DND-41 (cell line): ENCODE results near the gene COQ3.

ENCODE experiments used
- EZH2 ChIP-seq: IDR thresholded peaks from 3 replicates; pipeline ENCODE4 v1.6.1; 2012; ENCODE audit warnings: borderline replicate concordance, low read depth, mild to moderate bottlenecking, moderate library complexity, low read length, inconsistent platforms; ENCODE audit not compliant: severe bottlenecking
- TF ChIP-seq, protein P1 (sequence below): IDR thresholded peaks from 2 replicates; pipeline ENCODE4 v1.5.1; 2012; ENCODE audit warnings: borderline replicate concordance, low read length, moderate library complexity, mild to moderate bottlenecking; ENCODE audit not compliant: poor library complexity, severe bottlenecking; ENCODE audit errors: extremely low read depth

DNA sequence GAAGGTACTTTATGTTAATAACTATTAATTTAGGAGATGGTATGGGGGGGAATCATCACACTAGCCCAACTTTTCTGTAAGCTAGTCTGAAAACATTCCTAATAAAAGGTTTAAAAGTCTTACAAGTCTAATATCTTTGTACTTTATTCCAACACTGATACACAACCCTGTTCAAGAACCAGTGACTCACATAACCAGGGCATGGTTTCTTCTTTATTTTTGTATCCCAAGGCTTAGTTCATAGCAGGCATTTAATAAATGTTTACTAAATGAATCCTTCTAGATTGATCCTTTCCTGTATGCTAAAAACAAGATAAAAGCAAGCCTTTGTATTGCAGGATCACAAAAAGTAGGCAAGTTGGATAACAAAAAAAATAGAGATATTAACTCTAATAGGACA, 21.5 kb upstream of the COQ3 start:
- TF ChIP-seq, protein P1, sequence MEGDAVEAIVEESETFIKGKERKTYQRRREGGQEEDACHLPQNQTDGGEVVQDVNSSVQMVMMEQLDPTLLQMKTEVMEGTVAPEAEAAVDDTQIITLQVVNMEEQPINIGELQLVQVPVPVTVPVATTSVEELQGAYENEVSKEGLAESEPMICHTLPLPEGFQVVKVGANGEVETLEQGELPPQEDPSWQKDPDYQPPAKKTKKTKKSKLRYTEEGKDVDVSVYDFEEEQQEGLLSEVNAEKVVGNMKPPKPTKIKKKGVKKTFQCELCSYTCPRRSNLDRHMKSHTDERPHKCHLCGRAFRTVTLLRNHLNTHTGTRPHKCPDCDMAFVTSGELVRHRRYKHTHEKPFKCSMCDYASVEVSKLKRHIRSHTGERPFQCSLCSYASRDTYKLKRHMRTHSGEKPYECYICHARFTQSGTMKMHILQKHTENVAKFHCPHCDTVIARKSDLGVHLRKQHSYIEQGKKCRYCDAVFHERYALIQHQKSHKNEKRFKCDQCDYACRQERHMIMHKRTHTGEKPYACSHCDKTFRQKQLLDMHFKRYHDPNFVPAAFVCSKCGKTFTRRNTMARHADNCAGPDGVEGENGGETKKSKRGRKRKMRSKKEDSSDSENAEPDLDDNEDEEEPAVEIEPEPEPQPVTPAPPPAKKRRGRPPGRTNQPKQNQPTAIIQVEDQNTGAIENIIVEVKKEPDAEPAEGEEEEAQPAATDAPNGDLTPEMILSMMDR = no peak
- no peak for TF ChIP-seq EZH2
